Hepatocyte (in vitro differentiated cells): Measurements from ENCODE around the gene ZNF862.

Experiments
- EZH2 ChIP-seq: fragments of 200-600 bp; sonication (generic); IDR thresholded peaks from 2 replicates; pipeline ENCODE4 v1.6.1; 2016; ENCODE audit warnings: antibody characterized with exemption, mild to moderate bottlenecking, borderline replicate concordance
- TF ChIP-seq, protein P1 (sequence below): fragments of 200-600 bp; sonication (generic); IDR thresholded peaks from 2 replicates; pipeline ENCODE4 v1.5.1; 2016; ENCODE audit warnings: antibody characterized with exemption, mild to moderate bottlenecking; ENCODE audit not compliant: poor library complexity

DNA sequence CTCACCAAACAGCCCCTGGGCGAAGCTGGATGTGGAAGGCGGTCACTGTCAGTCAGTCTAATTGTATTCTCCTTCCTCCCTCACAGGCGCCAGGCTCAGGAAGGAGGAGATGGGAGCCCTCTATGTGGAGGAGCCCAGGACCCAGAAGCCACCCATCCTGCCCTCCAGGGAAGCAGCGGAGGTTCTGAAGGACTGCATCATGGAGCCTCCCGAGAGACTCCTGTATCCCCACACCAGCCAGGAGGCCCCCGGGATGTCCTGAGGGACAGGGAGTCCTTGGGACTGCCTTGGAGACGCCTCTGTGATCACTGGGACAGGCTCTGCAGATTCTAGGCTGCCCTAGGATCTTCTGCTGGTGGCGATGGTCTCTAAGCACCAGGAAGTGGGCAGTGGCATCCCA lies 25.8 kb downstream of the ZNF862 start:
- TF ChIP-seq, protein P1, sequence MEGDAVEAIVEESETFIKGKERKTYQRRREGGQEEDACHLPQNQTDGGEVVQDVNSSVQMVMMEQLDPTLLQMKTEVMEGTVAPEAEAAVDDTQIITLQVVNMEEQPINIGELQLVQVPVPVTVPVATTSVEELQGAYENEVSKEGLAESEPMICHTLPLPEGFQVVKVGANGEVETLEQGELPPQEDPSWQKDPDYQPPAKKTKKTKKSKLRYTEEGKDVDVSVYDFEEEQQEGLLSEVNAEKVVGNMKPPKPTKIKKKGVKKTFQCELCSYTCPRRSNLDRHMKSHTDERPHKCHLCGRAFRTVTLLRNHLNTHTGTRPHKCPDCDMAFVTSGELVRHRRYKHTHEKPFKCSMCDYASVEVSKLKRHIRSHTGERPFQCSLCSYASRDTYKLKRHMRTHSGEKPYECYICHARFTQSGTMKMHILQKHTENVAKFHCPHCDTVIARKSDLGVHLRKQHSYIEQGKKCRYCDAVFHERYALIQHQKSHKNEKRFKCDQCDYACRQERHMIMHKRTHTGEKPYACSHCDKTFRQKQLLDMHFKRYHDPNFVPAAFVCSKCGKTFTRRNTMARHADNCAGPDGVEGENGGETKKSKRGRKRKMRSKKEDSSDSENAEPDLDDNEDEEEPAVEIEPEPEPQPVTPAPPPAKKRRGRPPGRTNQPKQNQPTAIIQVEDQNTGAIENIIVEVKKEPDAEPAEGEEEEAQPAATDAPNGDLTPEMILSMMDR = no peak
- TF ChIP-seq EZH2 = no peak
